GM21367 (cell line): ENCODE measurements around the gene RBCK1.
"Not testable (repeated sequence)": the region's sequence is repeated elsewhere in the genome, so short reads cannot be mapped to it uniquely, and the experiment has no call there.

Experiments
- ATAC-seq: cut with Tn5 transposase; IDR thresholded peaks from one replicate; pipeline ENCODE4 v1.9.1; 2021; ENCODE audit not compliant: unreplicated experiment

The RBCK1 gene

GRCh38 chr20:467755-468154 lies 59.7 kb downstream of the RBCK1 start:
- no peak for ATAC-seq

DNA sequence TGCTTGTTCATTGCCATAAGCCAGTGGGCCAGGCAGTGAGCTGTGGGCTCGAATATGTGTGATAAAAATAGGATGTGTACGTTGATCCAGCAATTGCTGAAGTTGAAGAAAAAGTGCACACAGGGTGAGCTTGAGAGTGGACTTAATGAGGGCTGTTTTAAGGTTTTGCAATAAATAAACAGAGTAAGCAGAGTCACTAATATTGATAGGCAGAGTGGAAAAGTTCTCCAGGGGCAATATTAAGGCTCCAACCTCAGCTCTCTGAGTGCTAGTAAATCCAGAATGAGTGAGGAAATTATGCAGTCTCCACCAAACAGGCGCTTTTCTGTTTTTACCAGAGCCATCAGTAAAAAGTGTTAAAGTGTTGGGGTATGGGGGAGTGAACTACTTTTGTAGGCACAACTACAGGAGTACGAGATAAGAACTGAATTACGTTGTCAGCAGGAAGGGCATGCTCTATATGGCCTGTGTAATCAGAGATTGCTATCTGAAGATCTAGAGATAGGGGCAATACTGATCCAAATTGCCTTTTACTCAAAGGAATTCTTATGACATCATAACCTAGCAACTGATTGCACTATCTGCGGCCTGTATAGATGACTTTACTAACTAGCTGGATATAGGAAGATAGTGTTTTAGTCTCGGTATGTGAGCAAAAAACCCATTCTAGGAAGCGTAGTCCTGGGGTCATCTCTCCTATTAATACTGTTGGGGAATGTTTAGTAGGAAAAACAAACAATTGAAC lies 61.8 kb downstream of the RBCK1 start:
- ATAC-seq, result no peak

- no peak for ATAC-seq
Measured at GRCh38 chr20:472137-472846, 64.2 kb downstream of the RBCK1 start.

DNA sequence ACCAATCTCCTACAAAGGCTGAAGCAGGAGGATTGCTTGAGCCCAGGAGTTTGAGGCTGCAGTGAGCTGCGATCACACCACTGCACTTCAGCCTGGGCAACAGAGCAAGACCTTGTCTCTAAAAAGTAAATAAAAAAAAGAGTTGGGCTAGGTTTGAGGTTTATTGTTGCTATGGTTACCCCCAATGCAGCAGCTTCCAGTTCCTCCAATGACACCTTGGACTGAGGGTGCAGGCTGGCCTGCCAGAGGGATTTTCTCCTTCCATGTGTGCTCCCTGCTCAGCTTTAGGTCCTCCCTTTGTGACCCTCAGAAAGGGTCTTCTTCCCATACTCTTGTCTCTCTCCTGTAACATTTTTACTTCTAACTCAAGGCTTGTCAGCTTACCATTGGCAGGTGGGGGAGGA lies 64.8 kb downstream of the RBCK1 start:
- ATAC-seq, result no peak

- ATAC-seq, result no peak
Measured at GRCh38 chr20:474581-474980, 66.5 kb downstream of the RBCK1 start.

DNA sequence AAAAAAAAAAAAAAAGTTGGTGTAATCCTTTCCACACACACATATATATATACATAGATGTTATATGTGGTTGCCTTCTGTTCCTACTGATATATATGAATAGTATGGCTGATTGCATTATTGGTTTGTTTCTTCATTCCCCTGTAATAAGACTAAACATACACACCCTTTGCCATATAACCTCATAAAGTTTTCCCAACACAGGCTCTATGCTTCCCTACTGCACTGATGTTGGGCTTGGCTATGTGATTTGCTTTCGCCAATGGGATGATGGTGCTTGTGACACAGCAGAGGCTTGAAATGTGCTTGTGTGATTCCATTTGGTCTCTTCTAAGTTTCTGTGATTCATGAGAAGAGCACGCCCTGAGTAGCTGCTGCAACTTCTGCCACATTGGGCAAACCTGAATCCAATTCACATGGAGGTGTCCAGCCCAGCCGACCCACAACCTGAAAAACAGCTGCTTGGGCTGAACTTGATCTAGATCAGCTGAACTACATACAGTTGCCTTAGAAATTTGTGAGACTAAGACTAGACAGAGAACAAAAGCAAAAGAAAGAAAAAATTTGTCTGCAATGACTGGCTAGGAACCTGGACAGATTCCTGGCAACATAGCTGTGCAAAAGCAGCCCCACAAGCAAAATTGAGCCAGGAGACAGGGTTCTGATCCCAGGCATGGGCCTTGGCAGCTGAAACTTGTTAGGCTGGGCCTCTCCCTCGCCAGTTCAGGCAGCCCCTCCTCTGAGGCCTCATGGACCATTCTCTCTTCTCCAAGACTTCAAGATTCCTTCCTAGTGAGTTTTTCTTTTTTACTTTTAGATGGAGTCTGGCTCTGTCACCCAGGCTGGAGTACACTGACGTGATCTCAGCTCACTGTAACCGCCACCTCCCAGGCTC lies 67.6 kb downstream of the RBCK1 start:
- no peak for ATAC-seq

DNA sequence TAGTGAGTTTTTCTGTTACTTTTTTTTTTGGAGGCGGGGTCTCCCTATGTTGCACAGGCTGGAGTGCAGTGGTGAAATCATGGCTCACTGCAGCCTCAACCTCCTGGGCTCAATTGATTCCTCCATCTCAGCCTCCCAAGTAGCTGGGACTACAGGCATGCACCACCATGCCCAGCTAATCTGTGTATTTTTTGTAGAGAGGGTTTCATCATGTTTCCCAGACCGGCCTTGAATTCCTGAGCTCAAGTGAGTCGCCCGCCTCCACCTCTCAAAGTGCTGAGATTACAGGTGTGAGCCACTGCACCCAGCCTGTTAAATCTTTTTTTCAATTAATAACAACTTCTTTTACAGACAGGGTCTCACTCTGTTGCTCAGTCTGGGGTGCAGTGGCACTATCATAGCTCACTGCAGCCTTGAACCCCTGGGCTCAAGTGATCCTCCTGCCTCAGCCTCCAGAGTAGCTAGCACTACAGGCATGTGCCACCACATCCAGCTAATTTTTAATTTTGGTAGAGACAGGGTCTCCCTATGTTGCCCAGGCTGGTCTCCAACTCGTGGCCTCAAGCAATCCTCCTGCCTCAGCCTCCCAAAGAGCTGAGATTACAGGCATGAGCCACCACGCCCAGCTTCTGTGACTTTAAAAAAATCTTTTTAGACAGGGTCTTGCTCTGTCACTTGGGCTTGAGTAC lies 68.6 kb downstream of the RBCK1 start:
- ATAC-seq, result not testable (repeated sequence)

DNA sequence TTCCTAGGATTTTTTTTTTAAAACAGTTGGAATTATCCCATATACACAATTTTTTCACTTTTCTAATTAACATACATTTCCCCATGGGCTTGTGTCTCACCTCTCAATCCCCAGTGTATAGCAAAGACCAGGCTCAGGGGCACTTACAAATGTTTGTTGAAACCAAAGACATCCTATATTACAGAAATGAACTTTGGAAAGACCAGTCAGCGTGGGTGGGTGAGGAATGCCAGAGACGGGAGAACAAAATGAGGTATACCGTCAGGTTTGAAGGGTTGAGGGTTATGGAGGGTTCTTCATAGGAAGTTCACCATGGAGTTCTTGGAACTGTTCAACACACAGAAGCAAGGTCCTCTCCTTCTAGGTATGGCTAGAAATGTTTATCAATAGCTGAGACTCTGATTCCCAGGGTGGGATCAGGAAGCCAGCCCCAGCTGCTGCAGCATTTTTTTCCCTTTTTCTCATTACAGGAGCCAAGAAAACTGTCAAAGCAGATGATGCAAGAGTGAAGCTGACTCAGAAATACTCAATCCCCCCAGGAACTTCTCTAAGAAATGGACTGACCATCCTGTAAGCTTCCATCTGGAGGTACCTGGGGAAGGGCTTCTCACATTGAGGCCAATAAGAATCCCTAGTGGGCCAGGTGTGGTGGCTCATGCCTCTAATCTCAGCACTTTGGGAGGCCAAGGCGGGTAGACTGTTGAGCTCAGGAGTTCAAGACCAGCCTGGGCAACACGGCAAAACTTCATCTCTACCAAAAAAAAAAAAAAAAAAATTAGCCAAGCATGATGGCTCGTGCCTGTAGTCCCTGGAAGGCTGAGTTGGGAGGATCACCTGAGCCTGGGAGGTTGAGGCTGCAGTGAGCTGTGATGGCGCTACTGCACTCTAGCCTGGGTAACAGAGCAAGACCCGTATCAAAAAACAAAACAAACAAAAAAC lies 70.2 kb downstream of the RBCK1 start:
- no peak for ATAC-seq

GRCh38 chr20:478949-479429 lies 70.9 kb downstream of the RBCK1 start:
- ATAC-seq, result no peak

DNA sequence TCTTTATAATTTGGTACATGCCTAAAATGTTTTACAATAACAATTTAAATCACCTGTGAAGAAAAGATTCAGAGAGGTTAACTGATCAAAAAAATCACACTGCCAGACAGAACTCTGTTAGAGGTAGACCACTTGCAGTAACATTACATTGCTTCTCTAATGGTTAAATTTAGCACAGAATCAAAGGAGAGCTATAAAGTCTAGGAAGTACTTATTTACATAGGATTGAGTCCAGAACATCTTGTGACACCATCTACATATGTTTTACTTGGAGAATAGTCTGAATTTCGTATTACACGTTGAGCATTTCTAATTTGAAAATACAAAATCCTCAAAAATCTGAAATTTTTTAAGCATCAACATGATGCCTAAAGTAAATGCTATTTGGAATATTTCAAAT lies 71.4 kb downstream of the RBCK1 start:
- ATAC-seq, result no peak

DNA sequence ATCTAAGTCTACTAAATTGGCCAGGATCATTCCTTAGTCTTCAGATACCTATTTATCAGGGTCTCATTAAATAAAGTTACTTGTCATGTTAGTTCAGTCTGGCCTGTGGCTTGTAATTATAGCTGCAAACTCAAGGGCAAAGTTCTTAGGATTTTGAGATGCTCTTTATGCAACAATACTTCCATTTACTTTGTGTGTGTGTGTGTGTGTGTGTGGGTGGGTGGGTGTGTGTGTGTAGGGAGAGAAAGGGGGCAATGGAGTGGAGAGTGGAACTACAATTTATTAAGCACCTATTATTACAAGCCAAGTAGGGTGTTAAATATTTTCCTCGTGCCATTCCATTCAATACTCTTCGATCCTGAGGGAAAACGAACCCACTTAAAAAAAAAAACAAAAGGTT lies 71.9 kb downstream of the RBCK1 start:
- no peak for ATAC-seq

DNA sequence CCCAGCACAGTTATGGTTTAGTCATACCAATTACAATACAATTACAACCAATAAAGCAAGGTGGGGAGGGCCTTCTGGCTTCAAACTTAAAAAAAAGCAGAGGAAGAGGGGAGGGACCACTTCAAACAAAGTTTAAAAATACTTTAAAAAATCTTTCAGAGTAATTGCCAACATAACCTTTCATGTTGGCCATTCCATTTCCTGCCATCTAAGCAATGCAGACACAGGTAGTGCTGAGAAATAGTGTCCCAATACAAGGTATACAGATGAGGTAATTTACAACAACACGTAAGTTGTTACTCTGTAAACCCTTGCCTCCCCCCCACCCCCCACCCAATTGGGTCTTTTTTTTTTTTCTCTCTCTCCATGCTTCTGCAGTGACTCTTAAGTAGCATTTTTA lies 73.1 kb downstream of the RBCK1 start:
- ATAC-seq, result no peak
